Measurements from ENCODE around the gene PIKFYVE.

DNA sequence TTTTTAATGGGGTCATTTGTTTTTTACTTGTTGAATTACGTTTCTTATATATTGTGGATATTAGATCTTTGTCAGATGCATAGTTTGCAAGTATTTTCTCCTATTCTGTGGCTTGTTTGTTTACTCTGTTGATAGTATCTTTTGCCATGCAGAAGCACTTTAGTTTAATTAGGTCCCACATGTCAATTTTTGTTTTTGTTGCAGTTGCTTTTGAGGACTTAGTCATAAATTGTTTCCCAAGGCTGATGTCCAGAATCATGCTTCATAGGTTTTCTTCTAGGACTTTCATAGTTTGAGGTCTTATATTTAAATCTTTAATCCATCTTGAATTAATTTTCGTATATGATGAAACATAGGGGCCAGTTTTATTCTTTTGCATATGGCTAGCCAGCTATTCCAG lies 13.2 kb downstream of the PIKFYVE start:
- TF ChIP-seq, protein P1, sequence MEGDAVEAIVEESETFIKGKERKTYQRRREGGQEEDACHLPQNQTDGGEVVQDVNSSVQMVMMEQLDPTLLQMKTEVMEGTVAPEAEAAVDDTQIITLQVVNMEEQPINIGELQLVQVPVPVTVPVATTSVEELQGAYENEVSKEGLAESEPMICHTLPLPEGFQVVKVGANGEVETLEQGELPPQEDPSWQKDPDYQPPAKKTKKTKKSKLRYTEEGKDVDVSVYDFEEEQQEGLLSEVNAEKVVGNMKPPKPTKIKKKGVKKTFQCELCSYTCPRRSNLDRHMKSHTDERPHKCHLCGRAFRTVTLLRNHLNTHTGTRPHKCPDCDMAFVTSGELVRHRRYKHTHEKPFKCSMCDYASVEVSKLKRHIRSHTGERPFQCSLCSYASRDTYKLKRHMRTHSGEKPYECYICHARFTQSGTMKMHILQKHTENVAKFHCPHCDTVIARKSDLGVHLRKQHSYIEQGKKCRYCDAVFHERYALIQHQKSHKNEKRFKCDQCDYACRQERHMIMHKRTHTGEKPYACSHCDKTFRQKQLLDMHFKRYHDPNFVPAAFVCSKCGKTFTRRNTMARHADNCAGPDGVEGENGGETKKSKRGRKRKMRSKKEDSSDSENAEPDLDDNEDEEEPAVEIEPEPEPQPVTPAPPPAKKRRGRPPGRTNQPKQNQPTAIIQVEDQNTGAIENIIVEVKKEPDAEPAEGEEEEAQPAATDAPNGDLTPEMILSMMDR (conservative IDR thresholded peaks at IDR 0.05 in 1 of 2, IDR thresholded peaks at IDR 0.05 in 1 of 2; ENCODE audit: low read depth in 1 of 2, low read length in 2 of 2) = no peak
- TF ChIP-seq EZH2 (IDR thresholded peaks at IDR 0.05; ENCODE audit: low read length, missing control alignments) = no peak

Data from fibroblast of lung (primary cell).